HepG2 (cell line): ENCODE data around the gene SERPINE2. TPM values are rescaled to one million over a fixed set of nuclear protein-coding genes. Genes with fewer than 3 reads are reported as not detected.
A peak's percentile ranks its signal among the peaks of the same experiment; 100 is the strongest.

Experiments used
- ATAC-seq: fragments of 200-7000 bp; cut with Tn5 transposase; 3 replicates; pipeline ENCODE4 v1.9.1; 2020; ENCODE audit warnings: mild to moderate bottlenecking, moderate library complexity
- BruUV-seq: library from RNA; stranded (reverse); fragments of 400-500 nt; replicated peaks from 2 replicates; lab custom pipeline; 2021; lab: Mats Ljungman, UMichigan
- CTCF ChIA-PET: fragments of 300-600 bp; formaldehyde crosslinking; extraction: SDS; loops from one replicate; lab custom pipeline; 2021; ENCODE audit warnings: low total read pairs, inconsistent platforms, low intra/inter-chr PET ratio; lab: Yijun Ruan, JAX
- POLR2A ChIA-PET: fragments of 350-600 bp; sonication (Branson Sonifier 250); formaldehyde crosslinking; loops from one replicate; lab custom pipeline; 2020; ENCODE audit warnings: antibody characterized with exemption, inconsistent platforms; lab: Yijun Ruan, JAX
- DNase-seq: peaks from one replicate; pipeline ENCODE4 v3.0.0-alpha.2; 2015; ENCODE audit warnings: low spot score
- FAIRE-seq: peaks from 3 replicates; lab custom pipeline; 2011; peaks lifted over from hg19 to GRCh38; lab: Jason Lieb, UNC
- H2AFZ ChIP-seq: one replicate; pipeline ENCODE4 v1.6.1; 2011; ENCODE audit warnings: low read length, inconsistent platforms
- H3K27ac ChIP-seq: fragments of 300-600 bp; 3 replicates; pipeline ENCODE4 v1.8.0; 2011; ENCODE audit warnings: mixed run types, mild to moderate bottlenecking, mixed read lengths, low read length, inconsistent platforms; ENCODE audit not compliant: insufficient read depth; ENCODE audit errors: extremely low read length
- H3K27me3 ChIP-seq, 2 experiments: fragments of 200-600 bp in 1 of 2; 2 replicates in 1 of 2; 3 replicates in 1 of 2; pipeline versions ENCODE4 v1.6.0 to v1.8.0; 2011; ENCODE audit warnings: low read length in 2 of 2, mild to moderate bottlenecking in 2 of 2, moderate library complexity in 2 of 2, inconsistent platforms in 1 of 2; ENCODE audit not compliant: insufficient read depth in 2 of 2, control insufficient read depth in 1 of 2
- H3K36me3 ChIP-seq, 2 experiments: fragments of 200-600 bp in 1 of 2; replicated peaks in 1 of 2; 2 replicates in 1 of 2; 3 replicates in 1 of 2; pipeline versions ENCODE4 v1.5.1 to v1.8.0; 2011; ENCODE audit warnings: low read length in 2 of 2, inconsistent platforms in 1 of 2; ENCODE audit not compliant: insufficient read depth in 2 of 2, control insufficient read depth in 1 of 2
- H3K4me1 ChIP-seq: 2 replicates; pipeline ENCODE4 v1.5.1; 2012; ENCODE audit warnings: low read length, inconsistent platforms; ENCODE audit not compliant: insufficient read depth
- H3K4me2 ChIP-seq: 2 replicates; pipeline ENCODE4 v1.6.0; 2011; ENCODE audit warnings: low read depth, low read length, inconsistent platforms
- H3K4me3 ChIP-seq, 3 experiments: fragments of 200-600 bp in 1 of 3; sonication (generic), shearing (Covaris generic) in 1 of 3; replicated peaks in 1 of 3; 2 replicates each; pipeline ENCODE4 v1.5.1; 2011 to 2016; ENCODE audit warnings: low read length in 3 of 3, inconsistent platforms in 2 of 3, low read depth in 2 of 3, mild to moderate bottlenecking in 2 of 3, control low read depth in 1 of 3, mixed read lengths in 1 of 3; ENCODE audit not compliant: insufficient read depth in 1 of 3
- H3K79me2 ChIP-seq: one replicate; pipeline ENCODE4 v1.6.1; 2011; ENCODE audit warnings: low read length, inconsistent platforms; ENCODE audit not compliant: insufficient read depth
- H3K9ac ChIP-seq: 2 replicates; pipeline ENCODE4 v1.6.0; 2011; ENCODE audit warnings: mild to moderate bottlenecking, low read depth, low read length, inconsistent platforms; ENCODE audit not compliant: insufficient read depth
- H3K9me3 ChIP-seq: 2 replicates; pipeline ENCODE4 v1.5.1; 2012; ENCODE audit warnings: mild to moderate bottlenecking, low read length
- H4K20me1 ChIP-seq: 2 replicates; pipeline ENCODE4 v1.6.0; 2011; ENCODE audit warnings: inconsistent platforms, mild to moderate bottlenecking, low read length, moderate library complexity; ENCODE audit not compliant: insufficient read depth
- CEBPG ChIP-seq: IDR thresholded peaks from 2 replicates; pipeline ENCODE4 v1.6.1; 2016
- CTCF ChIP-seq: sonication (generic); formaldehyde crosslinking; IDR thresholded peaks from 2 replicates; pipeline ENCODE4 v1.5.0; 2020; ENCODE audit warnings: mild to moderate bottlenecking, missing genetic modification reagents, moderate library complexity
- DR1 ChIP-seq: sonication (generic); formaldehyde crosslinking; IDR thresholded peaks from 2 replicates; pipeline ENCODE4 v1.8.0; 2021; ENCODE audit warnings: mild to moderate bottlenecking, missing genetic modification reagents, inconsistent platforms
- ELF3 ChIP-seq: IDR thresholded peaks from 2 replicates; pipeline ENCODE4 v1.6.1; 2016; ENCODE audit warnings: missing genetic modification reagents, missing compliant biosample characterization
- FOSL2 ChIP-seq: sonication (generic); formaldehyde crosslinking; IDR thresholded peaks from 2 replicates; pipeline ENCODE4 v1.4.0; 2020; ENCODE audit warnings: missing genetic modification reagents
- FOXK1 ChIP-seq: sonication (generic); formaldehyde crosslinking; IDR thresholded peaks from 2 replicates; pipeline ENCODE4 v1.4.0; 2020; ENCODE audit warnings: low read depth, missing genetic modification reagents, borderline replicate concordance
- FOXP1 ChIP-seq, 2 experiments: fragments of 450-650 bp in 1 of 2; IDR thresholded peaks; 2 replicates each; pipeline ENCODE4 v1.6.1; 2017 to 2018; ENCODE audit warnings: antibody characterized with exemption in 1 of 2
- GABPA ChIP-seq, 2 experiments: IDR thresholded peaks; 2 replicates each; pipeline ENCODE4 v1.6.1; 2011 to 2016; ENCODE audit warnings: low read depth in 2 of 2, low read length in 1 of 2, missing biosample characterization in 1 of 2, missing genetic modification characterization in 1 of 2
- GTF2F1 ChIP-seq: fragments of 150-350 bp; IDR thresholded peaks from 2 replicates; pipeline ENCODE4 v1.6.1; 2014; ENCODE audit warnings: low read length
- HMGXB4 ChIP-seq, 2 experiments: sonication (generic) in 1 of 2; formaldehyde crosslinking in 1 of 2; IDR thresholded peaks; 2 replicates each; pipeline versions ENCODE4 v1.4.0 to v1.6.1; 2018 to 2020; ENCODE audit warnings: missing genetic modification reagents in 2 of 2, borderline replicate concordance in 1 of 2, low read depth in 1 of 2, mild to moderate bottlenecking in 1 of 2, missing biosample characterization in 1 of 2
- MIXL1 ChIP-seq: IDR thresholded peaks from 2 replicates; pipeline ENCODE4 v1.6.1; 2016
- NFE2L1 ChIP-seq: sonication (generic); formaldehyde crosslinking; IDR thresholded peaks from 2 replicates; pipeline ENCODE4 v1.4.0; 2020; ENCODE audit warnings: missing genetic modification reagents, mild to moderate bottlenecking, borderline replicate concordance
- NR1H2 ChIP-seq: sonication (generic); formaldehyde crosslinking; IDR thresholded peaks from 2 replicates; pipeline ENCODE4 v1.8.1; 2022; ENCODE audit warnings: low read depth, missing genetic modification reagents, borderline replicate concordance
- RFX5 ChIP-seq: IDR thresholded peaks from 2 replicates; pipeline ENCODE4 v1.6.1; 2011; ENCODE audit warnings: low read depth, low read length, improper control_type of control experiment
- SMAD9 ChIP-seq: sonication (generic); formaldehyde crosslinking; IDR thresholded peaks from 2 replicates; pipeline ENCODE4 v1.5.1; 2020; ENCODE audit warnings: mild to moderate bottlenecking, missing genetic modification reagents
- SOX13 ChIP-seq, 3 experiments: fragments of 450-650 bp in 1 of 3; sonication (generic) in 1 of 3; formaldehyde crosslinking in 1 of 3; IDR thresholded peaks in 2 of 3; conservative IDR thresholded peaks in 1 of 3; 2 replicates each; pipeline versions ENCODE4 v1.5.0 to v1.6.1; 2016 to 2020; ENCODE audit warnings: antibody characterized with exemption in 1 of 3, mild to moderate bottlenecking in 1 of 3, missing compliant biosample characterization in 1 of 3, missing genetic modification reagents in 1 of 3, moderate library complexity in 1 of 3
- STAG1 ChIP-seq: sonication (generic); formaldehyde crosslinking; IDR thresholded peaks from 2 replicates; pipeline ENCODE4 v1.4.0; 2020; ENCODE audit warnings: missing genetic modification reagents
- WGBS: methylation state at CpG from one replicate; pipeline ENCODE4 v1.1.6; 2017; ENCODE audit warnings: low lambda C conversion rate; 5-methylcytosine and 5-hydroxymethylcytosine counted together
- in situ Hi-C: cut with HindIII; loops from 2 replicates; pipeline ENCODE4 v1.10.0; 2017; ENCODE audit warnings: low pct_unique_long_range_greater_than_20kb; ENCODE audit not compliant: extremely low pct_ligation_motif_present
- intact Hi-C: fragments of 100-400 bp; cut with micrococcal nuclease; formaldehyde crosslinking; loops from one replicate; pipeline ENCODE4 v1.10.0; 2022; ENCODE audit not compliant: unreplicated experiment
- polyA plus RNA-seq, 8 experiments: library from polyadenylated mRNA; depleted of rRNA in 3 of 8; stranded (reverse) in 7 of 8; unstranded in 1 of 8; fragments of >200 nt; fragmentation: Illumina TruSeq in 4 of 8; extraction: Trizol in 4 of 8; gene quantifications; 2 replicates each; pipeline versions ENCODE4 v1.2.1 to v1.2.3, GENCODE V29; 2011 to 2016; ENCODE audit warnings: low read depth in 4 of 8, missing spikeins in 1 of 8, mixed read lengths in 1 of 8; ENCODE audit not compliant: insufficient read depth in 1 of 8
- total RNA-seq, 5 experiments: library from RNA; depleted of rRNA; stranded (reverse); fragments of >200 nt; fragmentation: Illumina TruSeq; extraction: Trizol; gene quantifications; 2 replicates each; pipeline ENCODE4 v1.2.3, GENCODE V29; 2016; ENCODE audit warnings: low read depth in 1 of 5

The SERPINE2 gene
- total and polyA plus RNA-seq, 2 of the 13 experiments (the other 11 are each of a cell fraction or from before 2014, with no cell fraction given), result 7.9 to 18.1 TPM

- TF ChIP-seq NFE2L1 (CRISPR knock-in tag), result no peak
- TF ChIP-seq, all 625 proteins: peak for 4
These were observed 44.4 kb downstream of the SERPINE2 start (continued) for GRCh38 chr2:223994562-223995162.

- Histone ChIP-seq H3K79me2 (no peaks in the 10 kb centered on the region), H2AFZ (no peak overlapping the region), H3K27ac (no peak overlapping the region), H3K27me3 (no peaks in the 10 kb centered on the region), H3K4me1 (peaks cover 61% of the 10 kb centered on the region), H4K20me1 (no peaks in the 10 kb centered on the region), H3K9me3 (no peaks in the 10 kb centered on the region), H3K4me3 (no peak overlapping the region), H3K4me2 (no peak overlapping the region), H3K36me3 (no peaks in the 10 kb centered on the region), H3K9ac (no peak overlapping the region)
- no TSS peak for BruUV-seq
- in situ Hi-C loops (loop anchor here (5.0 to 10.0 kb wide), 2 partner anchors 294 to 661 kb away; no protein-coding TSS in a partner anchor), intact Hi-C loops (loop anchor here (1.0 to 10.0 kb wide), 8 partner anchors 23 to 591 kb away; partner anchors contain the start of gene CUL3)
- CTCF ChIA-PET, result interaction anchor here (0.9 to 12.2 kb wide), 6 partner anchors 21 to 295 kb away, joined by 3 to 272 read pairs (median 4); no protein-coding TSS in a partner anchor
- peak; percentile 44 for ATAC-seq
- WGBS, result 26% methylated on average over 5 of the region's 5 CpGs
- POLR2A ChIA-PET, result interaction anchor here (1.1 to 3.4 kb wide), 6 partner anchors 15 to 290 kb away, joined by 3 to 13 read pairs (median 6); partner anchors contain the start of gene SERPINE2
- peak; percentile 97 for FAIRE-seq
- DNase-seq, result peak; percentile 77
- no peak for TF ChIP-seq DR1 (CRISPR knock-in tag)
- no peak for TF ChIP-seq CEBPG (CRISPR knock-in tag)
- TF ChIP-seq SOX13 (IDR thresholded peaks at IDR 0.05), result no peak
- TF ChIP-seq SOX13 (CRISPR knock-in tag; conservative IDR thresholded peaks at IDR 0.05 in 1 of 2, IDR thresholded peaks at IDR 0.05 in 1 of 2), result peak in 1 of 2 experiments; percentile 28; a peak in 1 of 4 replicates
- peak; percentile 26; the same call in 1 of the 2 replicates for TF ChIP-seq FOXP1 (IDR thresholded peaks at IDR 0.05)
- TF ChIP-seq FOXP1 (CRISPR knock-in tag; IDR thresholded peaks at IDR 0.05), result no peak; the same call in 1 of the 2 replicates
- TF ChIP-seq RFX5, result no peak
- TF ChIP-seq GABPA (IDR thresholded peaks at IDR 0.05; ENCODE audit: low read depth, low read length), result no peak
- TF ChIP-seq GABPA (CRISPR knock-in tag; IDR thresholded peaks at IDR 0.05; ENCODE audit: low read depth), result 0 out of 2 replicates have a peak, but pooled peaks have one; percentile 8
- peak; percentile 98 for TF ChIP-seq STAG1 (CRISPR knock-in tag)
- peak in 1 of 2 experiments; percentile 38; a peak in 1 of 4 replicates for TF ChIP-seq HMGXB4 (CRISPR knock-in tag; IDR thresholded peaks at IDR 0.05; ENCODE audit: borderline replicate concordance in 1 of 2, low read depth in 1 of 2)
- TF ChIP-seq CTCF (CRISPR knock-in tag), result peak; percentile 92
- TF ChIP-seq GTF2F1, result no peak
- TF ChIP-seq SMAD9, result 0 out of 2 replicates have a peak, but pooled peaks have one; percentile 33
- TF ChIP-seq NR1H2, result no peak
- 0 out of 2 replicates have a peak, but pooled peaks have one; percentile 37 for TF ChIP-seq FOSL2 (CRISPR knock-in tag)
- TF ChIP-seq MIXL1, result 0 out of 2 replicates have a peak, but pooled peaks have one; percentile 11
- TF ChIP-seq FOXK1 (CRISPR knock-in tag), result peak; percentile 33; the same call in 1 of the 2 replicates
- peak; percentile 46; the same call in 1 of the 2 replicates for TF ChIP-seq ELF3 (CRISPR knock-in tag)
These were observed 45.4 kb downstream of the SERPINE2 start for GRCh38 chr2:223993634-223994232.
